HG02943 (cell line): ENCODE results near the gene LTB4R.

Experiments used
- ATAC-seq: cut with Tn5 transposase; IDR thresholded peaks from one replicate; pipeline ENCODE4 v1.9.1; 2021; ENCODE audit warnings: mild to moderate bottlenecking, low read depth, moderate library complexity; ENCODE audit not compliant: unreplicated experiment

The LTB4R gene

DNA sequence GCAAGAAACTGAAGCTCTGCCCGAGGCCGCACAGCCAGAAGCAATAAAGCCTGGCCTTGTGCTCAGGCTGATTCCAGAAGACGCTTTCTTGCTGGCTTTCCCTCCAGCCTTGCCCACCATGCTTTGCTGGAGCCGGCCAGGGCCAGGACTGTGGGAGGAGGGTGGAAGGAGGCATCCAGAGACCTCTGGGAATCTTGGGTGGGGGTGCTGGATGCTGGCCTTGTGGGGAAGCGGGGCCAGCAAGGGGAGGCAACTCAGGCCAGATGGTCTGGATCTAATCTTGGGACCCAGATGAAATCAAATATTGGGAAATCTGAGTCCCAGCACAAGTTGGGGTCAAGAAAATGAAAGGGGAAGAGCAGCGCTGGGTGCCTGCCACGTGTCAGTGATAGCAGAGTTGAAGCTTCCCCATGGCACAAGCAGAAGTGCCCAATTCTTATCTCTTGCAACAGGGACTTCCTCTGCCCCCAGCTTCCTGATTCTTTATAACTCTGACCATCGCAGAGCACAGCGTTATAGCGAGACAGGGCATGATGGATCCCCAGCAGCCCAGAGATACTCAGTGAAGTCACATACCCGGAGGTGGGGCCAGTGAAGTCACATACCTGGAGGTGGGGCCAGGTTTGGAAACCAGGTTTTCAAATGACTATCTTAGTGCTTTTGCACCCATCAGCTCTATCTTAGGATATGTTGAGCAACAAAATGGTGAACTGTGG, 33.5 kb upstream of the LTB4R start:
- no peak for ATAC-seq

DNA sequence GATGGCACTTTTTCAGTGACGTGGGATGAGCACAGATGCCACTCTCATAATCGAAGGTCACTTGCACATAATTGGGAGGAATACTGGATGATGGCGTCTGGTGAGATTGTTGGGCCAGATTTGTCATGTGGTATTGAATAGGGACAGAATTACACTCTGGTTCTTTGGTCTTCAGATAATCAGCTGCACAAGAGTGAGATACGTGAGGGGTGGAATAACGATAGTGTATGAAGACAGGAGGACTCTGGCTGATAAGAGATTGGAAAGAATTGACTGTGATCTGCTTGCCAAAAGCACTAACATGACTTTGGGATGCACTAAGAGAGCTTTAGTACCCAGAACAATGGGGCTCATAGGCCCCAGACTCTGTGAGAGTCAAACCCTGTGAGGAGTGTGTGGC, 32.9 kb upstream of the LTB4R start:
- ATAC-seq: no peak

DNA sequence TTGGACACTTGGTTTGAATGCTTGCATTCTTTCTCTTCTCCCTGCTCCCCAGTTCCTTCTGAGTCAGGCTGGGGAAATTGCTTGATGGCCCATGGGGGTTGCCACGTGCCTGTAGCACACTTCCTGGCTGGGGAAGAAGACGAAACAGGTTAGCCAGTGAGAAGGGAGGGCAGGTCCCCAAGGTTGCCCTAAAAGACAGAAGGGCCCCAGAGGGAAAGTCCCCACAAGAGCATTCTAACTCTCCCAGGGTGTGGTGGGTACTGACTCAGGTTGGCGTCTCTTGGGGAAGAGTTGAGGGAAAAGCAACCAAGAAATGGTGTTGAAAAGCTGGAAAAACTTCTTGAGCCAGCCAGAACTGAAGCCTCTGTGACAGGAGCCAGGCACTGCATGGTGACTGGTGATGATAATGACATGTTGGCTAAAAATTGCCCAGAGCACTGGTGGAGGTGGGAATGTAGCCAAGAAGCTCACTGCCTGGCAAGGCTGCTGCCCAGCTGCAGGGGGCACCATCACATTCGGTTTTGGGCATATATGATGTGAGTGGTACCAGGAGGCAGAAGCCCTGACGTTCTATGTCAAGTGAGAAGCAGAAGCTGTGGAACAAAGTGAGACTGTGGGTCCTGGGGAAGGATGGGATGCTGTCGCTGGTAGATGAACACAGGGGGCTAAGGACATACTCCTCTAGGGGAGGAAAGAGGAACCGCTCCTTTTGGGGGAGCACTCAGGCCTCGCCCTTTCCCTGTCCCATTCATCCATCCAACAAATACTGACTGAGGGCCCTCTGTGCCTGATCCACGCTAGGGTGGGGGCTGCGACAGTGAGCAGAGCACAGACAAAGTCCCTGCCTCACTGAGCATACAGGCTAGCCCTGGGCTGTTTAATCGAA, 31.8 kb upstream of the LTB4R start:
- no peak for ATAC-seq

DNA sequence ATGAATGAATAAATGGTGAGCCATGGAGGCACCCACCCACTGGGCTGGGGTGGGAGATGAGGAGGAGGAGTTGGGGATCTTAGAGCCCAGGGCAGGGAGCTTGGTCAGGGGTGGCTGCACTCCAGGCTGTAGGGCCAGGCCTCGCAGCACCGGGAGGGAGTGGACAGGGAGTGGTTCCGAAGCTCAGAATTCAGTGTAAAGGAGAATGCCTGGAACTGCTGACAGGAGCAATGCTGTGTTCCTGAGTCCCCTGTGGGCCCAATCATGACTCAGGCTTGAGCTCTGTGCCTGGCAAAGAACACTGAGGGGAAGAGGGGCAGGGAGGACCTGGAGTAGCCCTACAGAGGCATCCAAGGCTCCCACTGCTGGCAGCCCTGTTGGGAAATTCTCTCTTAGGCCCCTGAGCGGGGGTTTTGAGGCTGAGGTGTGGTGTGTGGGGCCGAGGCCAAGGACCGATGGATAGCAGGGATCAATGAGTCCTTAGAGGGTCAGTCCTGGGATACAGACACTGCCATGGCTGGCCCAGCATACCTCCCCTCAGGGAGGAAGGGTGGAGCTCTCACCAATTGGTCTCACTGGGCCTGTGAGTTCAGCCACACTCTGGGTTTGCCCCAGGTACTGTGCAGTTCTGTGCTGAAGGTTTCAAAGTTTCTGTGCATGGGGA, 30.4 kb upstream of the LTB4R start:
- ATAC-seq: no peak

DNA sequence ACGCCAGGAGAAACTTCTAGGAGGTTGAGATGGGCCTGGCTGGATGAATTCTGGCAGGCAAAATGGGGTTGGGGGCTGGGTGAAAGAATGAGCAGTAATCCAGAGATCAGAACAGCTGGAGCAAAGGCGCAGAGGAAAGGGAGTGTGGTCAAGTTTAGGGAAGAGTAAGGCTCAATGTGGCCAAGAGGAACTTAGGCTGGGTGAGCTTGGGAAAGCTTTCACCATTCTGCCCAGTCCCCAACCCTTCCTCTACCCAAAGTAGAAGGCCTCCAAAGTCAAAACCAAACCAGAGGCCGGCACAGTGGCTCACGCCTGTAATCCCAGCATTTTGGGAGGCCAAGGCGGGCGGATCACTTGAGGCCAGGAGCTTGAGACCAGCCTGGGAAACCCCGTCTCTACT, 29.7 kb upstream of the LTB4R start:
- no peak for ATAC-seq

DNA sequence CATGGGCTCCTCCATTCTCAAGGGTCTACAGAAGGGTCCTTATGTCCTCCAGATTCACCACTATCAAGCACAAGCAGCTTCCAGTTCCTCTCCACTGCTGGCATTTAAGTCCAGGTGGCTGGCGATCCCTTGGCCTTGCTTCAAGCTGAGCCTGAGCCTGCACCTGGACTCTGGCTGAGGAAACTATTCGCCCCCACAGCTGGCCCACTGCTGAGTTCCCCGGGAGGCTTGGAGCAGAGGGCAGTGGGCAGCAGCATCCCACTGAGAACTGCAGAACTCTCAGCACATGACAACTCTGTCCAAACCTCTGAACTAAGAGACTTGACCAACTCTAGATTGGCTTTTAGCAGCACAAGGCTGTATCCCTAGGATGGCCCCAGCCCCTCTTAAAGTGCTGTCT, 28.6 kb upstream of the LTB4R start:
- no peak for ATAC-seq

DNA sequence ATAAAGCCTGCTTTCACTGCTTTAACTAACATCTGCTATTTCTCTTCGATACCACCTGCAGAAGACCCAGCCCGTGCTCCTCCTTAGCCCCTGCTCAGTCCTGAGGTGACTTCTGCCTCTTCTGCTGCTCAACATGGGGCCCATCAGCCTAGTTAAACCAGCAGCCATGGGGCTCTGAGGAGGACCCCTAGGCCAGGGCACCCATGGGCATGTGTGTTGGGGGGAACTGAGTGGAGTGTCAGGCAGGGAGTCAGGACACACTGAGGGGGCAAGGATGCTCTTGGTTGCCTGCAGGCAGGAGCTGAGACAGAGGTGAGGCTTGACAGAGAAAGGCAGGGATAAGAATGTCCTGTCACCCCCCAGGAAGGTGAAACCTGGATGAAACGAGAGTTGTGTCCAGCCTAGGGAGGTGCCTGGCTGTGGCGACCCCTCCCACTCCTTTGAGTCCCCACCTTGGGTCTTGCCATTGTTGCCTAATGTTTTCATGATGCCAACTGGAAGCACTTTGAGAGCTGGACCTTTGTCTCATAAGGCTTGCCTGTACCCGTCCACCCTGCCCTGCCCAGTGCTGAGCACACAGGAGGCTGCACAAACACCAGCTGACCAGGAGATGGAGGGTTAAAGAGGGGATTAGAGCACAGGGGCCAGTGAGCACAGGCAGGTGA, 27.4 kb upstream of the LTB4R start:
- no peak for ATAC-seq

DNA sequence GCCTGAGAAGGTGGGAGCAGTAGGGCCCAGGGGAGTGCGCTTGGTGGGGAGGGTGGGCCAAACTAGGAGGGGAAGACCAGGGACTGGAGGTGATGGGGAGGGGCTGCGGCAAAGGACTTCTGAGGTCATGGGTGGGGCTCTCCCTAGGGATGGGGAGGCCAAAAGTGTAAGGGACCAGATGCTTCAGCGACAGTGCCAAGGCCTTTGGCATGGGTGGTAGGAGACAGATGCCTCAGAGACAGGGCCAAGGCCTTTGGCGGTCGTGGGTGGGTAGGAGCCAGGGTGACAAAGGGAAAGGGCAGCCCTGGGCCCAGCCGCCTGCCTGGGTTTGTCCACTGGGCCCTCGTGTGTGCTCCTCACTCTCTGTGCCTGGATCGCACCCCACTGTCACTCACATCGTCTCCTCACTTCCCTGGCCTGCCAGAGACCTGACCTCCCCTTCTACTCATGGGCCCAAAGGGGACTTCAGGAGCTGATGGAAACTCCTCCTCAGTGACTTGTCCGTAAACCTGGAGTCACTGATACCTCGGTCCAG, 26.7 kb upstream of the LTB4R start:
- ATAC-seq: no peak

DNA sequence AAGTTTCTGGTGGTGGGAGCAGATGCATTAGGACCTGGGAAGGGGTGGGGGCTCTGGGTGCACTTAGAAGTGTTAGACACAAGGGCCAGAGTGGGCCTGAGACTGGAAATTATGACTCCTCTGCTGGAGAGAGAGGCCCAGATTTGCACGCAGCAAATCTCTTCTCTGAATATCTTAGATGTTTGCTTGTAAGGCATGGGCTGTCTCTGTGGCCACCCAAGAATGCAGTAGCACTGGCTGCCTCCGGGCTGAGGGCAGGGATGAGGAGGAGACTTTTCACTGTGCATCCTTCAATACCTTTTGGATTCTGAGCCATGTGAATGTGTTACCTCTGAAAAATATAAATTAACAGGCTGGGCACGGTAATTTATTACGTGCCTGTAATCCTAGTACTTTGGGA, 26.0 kb upstream of the LTB4R start:
- no peak for ATAC-seq

DNA sequence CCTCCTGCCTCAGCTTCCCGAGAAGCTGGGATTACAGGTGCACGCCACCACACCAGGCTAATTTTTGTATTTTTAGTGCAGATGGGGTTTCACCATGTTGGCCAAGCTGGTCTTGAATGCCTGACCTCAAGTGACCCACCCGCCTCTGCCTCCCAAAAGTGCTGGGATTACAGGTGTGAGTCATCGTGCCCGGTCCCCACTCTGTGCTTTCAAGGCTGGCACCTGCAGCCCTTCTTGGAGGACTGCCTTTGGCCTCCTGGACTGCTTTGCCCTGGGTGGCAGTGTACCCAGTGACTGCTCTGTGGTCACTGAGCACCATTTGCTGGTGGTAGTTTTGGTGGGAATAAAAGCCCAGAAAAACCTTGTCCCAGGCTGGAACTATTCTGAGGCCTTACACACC, 24.3 kb upstream of the LTB4R start:
- no peak for ATAC-seq

DNA sequence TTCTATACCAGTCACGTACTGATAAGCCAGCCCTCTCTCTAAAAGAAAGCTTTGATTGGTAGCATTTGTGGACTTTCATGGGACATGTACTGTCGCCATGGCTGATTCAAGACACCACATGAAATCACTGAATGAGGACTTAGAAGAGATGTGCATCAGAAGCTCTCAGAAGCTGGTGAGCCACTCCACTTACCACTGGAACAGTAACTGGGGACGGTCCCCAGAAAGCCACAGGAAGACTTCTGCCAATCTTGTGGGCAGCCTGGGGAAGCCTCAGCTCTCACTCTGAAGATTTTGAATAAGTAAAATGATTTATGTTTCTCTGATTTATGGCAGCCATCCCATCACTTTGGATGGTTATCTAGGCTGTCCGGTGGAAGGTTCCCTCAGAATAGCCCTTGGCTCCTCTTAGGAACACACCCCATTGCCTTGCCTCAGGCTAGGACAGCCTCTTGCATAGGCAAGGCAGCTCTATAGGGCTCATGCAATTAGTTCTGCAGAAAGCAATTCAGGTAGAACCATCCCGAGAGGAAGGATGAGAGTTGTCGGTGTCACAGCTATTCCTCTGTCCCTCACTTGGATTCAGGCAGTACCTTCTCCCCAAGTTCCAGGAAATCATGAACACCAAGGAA, 21.5 kb upstream of the LTB4R start:
- no peak for ATAC-seq

DNA sequence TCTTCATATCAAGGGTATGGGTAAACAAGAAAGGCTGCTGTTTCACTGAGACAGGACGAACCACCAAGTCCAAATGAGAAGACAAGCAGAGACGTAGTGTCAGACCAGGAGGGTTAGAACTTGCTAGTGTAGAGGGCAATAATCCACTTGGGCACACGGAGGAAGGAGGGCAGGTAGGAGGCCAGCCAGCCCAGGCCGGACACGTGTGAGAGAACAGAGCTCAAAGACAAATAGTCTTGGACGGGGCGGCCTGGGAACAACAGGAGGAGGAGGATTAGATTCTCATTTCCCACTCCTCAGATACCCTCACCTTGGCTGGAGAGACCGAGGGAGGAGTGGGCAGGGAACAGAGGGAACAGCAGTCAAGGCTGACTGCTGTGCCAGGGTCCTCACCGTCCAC, 20.6 kb upstream of the LTB4R start:
- ATAC-seq: no peak

DNA sequence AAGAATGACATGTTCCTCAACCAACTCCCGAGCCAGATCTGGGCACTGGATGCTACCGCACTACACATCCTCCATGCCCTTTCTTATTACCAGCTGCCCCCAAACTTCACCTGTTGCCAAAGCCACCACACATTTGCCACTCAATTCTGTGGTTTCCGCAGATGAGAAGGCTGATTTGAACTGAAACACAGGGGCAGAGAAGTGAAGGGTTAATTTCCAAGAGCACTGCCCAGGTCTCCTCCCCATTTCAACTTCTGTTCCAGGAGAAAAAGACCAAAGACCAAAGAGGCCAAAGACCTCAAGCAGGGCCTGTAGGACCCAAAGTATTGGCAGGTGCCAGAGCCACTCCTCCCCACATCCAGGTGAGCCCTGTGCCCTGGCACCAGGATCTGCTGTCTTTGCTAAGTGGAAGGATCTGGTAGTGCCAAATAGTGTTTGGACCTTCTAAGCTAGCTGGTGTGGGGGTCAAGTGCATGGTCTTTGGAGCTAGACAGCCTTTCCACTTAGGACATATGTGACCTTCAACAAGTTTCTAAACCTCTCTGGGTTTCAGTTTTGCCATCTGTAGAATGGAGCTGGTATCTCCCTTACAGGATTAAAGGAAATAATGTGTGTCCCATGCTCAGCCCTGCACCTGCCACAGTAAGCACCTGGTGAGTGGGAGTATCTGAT, 19.7 kb upstream of the LTB4R start:
- ATAC-seq: no peak

DNA sequence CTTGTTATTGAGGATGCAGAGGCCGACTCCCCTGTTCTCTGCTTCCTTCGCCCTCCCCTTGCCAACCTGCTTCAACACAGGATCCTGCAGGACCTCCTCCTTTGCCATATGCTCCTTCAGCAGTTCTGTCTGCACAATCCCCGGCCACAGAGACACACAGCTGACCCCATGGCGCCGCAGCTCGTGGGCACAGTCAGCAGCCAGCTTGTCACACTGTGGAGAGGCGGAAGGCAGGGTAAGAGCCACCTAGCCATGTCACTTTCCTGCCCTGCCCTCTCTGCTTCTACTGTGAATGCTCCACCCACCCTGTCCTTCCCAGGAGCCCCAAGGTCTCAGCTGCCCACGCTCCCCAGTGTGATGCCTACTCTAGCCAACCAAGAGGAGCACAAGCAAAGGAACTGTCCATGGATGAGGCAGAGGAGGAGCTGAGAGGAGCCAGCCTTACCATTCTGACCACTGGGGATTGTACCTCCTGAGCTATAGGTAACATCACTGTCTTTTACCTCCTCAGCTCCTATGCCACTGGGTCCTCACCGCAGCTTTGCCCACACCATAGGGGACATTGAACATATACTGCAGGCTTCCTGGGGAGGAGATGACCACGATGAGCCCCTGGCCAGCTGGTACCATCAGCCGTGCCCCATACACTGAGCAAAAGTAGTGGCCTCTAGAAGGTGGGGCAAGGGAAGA, 19.0 kb upstream of the LTB4R start:
- no peak for ATAC-seq

DNA sequence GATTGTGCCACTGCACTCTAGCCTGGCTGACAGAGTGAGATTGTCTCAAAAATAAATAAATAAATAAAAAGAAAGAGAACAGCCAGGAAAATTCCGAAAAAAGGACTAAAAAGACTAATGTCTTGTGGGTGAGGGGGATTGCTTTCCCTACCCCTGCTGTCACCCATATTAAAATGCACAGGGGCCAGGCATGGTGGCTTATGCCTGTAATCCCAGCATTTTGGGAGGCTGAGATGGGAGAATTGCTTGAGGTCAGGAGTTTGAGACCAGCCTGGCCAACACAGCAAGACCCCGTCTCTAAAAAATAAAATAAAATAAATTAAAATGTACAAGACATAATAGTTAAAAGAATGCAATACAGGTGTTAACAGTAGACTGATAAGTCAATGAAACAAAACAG, 17.8 kb upstream of the LTB4R start:
- no peak for ATAC-seq

DNA sequence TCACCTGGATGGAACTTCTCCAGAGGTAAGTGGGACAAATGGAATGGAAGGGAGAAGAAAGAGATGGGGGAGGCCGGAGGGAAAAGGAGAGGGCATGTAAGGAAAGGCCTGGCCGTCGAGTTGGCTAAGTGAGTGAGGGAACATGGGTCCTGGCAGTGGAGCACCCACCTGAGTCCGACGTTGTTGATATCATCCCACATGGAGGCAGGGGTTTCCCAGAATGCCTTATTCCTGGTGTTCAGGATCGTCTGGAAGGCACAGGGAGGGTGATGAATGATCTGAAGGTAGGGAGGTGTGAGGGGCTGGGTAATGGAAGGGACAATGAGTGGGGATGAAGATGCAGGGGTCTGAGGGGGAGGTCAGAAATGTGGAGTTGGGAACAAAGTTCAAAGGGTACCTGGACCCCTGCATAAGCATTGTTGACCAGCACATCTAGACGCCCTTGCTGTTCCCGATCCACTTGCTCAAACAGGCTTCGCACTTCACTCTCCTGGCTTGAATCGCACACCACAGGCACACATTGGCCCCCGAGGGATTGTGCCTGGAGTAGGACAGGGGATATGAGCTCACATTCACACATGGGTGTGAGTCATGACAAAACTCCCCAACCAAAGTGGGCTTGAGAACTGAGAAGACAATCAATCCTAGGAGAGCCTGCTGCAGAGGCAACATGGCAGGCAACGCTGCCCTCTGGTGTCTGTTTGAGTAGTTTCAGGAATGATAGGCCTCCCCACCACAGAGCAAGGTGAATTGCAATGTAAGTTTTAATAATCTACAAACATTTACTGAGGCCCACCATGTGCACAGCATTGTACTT, 14.8 kb upstream of the LTB4R start:
- ATAC-seq: no peak

DNA sequence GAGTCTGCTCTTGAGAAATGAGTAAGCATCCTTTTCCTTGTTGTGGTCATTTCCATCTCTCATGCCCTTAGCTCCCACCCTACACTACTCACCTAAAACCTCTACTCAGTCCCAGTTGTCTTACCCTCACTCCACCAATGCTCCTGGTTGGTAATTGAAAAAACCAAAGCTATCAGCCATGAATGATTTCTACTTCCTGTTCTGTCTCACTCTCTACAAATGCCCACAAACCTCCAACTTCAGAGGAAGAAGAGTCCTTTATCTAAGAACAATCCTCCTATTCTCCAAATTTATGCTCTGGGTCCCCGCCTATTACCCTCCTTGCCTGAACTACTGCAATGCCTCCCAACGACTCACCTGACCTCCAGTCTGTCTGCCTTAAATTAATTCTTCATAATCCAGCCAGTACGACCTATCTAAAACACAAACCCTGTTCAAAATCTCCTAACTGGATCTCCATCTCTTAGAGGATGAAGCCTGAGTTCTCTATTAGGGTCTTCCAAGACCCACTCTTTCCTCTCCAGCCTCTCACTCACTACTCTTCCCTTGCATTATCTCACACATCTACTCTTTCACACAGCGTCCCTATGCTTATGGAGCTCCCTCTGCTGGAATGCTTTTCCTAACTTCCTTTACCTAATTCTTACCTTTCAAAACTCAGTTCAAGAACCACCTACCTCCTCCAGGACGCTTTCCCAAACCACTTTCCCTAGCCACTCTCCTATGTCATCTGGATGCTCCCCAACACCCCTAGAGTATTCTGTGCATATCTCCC, 13.9 kb upstream of the LTB4R start:
- no peak for ATAC-seq

DNA sequence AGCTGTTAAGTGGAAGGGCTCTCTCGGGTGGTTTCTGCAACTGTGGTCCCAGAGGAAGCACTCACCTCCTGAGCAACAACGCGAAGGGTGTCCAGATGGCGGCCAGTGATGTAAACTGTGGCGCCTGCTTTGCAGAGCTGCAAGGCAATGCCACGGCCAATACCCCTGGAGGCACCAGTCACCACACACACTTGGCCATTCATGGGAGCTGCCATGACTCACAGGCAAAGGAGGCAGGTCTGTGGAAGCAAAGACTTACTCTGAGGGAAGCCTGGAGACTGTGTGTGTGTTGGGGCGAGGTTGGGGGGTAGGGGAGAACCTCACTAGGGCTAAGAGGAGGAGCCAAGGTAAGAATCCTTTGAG, 12.4 kb upstream of the LTB4R start:
- ATAC-seq: no peak
